ENCODE measurements around the gene DRAP1.

The DRAP1 gene

DNA sequence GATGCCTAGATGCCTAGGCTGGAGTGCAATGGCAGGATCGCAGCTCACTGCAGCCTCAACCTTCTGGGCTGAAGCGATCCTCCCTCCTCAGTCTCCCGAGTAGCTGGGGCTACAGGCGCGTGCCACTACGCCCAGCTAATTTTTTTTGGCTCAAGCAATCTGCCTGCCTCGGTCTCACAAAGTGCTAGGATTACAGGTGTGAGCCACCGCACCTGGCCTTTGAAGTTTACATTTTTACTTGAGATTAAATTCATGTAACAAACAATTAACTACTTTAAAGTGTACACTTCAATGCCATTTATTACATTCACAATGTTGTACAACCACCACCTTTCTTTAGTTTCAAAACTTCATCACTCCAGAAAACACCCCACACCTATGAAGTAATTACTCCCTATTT is 15.5 kb upstream of the DRAP1 start:
- no peak for DNase-seq (ENCODE audit: low spot score)

DNA sequence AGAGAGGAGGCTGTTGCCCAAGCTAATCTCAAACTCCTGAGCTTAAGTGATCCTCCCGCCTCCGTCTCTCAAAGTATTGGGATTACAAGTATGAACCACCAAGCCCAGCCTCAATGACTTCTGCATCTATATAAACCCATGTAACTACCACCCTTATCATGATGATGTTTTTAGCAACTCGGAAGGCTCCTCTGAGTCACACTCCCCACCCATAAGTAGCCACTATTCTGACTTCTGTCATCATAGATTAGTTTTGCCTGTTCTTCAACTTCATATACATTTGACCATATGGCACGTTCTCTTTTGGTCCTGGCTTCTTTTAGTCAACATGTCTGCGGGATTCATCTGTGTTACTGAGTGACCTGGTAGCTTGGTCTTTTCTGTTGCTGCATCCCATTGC is 12.6 kb upstream of the DRAP1 start:
- DNase-seq (ENCODE audit: low spot score), result no peak

DNA sequence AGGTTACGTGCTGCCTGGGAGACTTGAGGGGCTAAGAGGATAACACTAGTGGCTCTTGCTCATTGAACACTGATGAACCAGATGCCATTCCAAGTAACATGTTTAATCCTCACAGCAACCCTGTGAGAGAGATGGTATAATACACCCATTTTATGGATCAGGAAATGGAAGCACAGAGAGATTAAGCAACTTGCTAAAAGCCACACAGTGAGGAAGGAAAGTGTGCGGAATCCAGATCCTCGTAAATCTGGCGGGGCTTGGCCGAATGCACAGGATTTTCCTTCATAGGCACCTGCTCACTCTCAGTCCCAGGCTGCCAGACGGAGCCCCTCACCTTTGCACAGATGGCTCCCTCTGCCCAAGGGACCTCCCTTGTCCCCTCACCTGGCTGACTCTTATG is 11.3 kb upstream of the DRAP1 start:
- DNase-seq (ENCODE audit: low spot score), result no peak

DNA sequence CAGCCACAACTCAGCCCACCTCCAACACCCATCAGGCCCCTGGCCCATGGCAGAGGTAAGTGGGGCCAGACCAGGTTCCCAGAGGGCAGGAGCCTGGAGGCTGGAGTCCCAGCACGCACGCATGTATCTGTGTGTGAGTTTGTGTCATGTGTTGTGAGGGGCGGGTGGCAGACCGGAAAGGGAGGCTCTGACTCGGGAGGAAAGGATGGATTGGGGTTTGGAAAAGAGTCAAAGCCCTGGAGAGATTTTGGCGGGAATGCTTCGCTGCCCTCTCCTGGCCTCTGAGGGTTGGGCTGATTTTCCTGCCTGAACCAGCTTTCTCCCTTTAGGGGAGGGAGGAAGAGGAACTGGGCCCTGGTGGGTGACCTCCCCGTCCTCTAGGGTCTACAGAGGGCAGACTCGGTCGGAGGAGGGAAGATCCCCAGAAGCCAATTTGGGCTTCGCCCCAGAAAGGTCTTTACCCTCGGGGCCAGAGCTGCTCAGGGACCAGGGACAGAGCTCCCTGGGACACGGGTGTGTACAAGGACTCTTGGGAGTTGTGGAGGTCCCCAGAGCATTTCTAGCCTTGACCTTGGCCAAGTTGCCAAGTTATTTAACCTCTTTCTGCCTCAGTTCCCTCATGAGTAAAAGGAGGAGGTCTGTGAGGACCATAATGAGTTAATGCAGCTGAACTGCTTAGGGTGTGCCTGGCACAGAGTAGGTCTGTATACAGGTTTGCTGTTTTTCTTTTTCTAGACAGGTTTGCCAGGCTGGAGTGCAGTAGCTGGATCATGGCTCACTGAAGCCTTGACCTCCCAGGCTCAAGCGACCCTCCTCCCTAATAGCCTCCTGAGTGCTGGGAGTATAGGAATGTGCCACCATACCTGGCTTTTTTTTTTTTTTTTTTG is 7.3 kb upstream of the DRAP1 start:
- DNase-seq (ENCODE audit: low spot score), result no peak

DNA sequence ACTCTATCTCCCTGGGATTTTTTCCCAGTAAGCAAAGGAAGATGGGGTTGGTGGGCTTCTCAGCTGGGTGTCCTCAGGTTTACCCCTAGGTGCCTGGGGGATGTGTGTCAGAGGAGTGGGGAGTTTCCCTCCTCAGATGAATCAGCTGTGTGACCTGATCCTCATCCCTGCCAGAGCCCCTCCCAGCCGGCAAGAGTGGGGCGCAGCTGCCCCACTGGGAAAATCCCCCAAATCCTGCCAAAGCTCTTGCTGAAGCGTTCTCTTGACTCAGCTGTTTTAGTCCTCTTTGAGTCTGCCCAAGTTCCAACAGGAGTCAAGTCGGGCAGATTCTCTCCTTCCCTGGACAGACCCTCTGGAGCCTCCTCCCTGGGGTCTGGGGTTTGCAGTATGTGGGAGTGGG is 6.4 kb upstream of the DRAP1 start:
- no peak for DNase-seq (ENCODE audit: low spot score)

- no peak for DNase-seq (ENCODE audit: low spot score)
Observed at GRCh38 chr11:65915101-65915820, 4.0 kb upstream of the DRAP1 start.

DNA sequence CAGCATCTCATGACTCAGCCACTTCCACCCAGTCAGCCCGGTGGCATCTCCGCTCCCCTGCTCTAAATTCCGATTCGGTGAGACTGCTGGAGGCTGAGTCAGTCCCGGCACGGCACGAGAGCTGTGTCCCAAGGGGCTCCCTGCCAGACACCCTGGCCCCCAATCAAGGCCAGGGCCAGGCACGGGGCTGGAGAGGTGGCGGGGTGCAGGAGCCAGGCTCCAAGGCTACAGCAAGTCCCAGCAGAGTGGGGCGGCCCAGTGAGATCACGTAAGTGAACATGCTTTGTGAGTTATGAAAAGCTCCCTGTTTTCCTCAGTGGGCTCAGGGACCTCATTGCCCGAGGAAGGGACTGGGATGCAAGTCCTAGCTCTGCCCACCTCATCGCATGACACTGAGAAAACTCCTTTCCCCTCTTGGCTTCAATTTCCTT is 3.4 kb upstream of the DRAP1 start:
- DNase-seq (ENCODE audit: low spot score), result no peak

DNA sequence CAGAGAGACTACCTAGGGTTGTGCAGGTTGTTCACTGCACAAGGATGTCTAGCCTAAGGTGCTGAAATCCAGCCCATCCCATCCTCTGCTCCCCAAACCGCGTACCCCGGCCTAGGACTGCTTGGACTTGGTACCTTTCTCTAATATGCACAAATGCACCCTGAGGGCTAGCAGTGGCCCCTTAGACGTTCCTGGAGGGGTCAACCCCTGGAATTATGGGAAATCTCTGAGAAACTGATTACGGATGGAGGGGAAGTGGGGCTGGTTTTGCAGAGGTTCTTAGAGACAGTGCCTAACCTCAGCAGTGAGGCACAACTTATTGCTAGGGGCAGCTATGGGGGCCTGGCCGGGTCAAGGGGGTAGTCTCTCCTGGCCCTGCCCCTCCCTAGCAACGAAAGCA is 2.8 kb upstream of the DRAP1 start:
- DNase-seq (ENCODE audit: low spot score), result no peak

GRCh38 chr11:65917077-65917433 is 2.2 kb upstream of the DRAP1 start:
- no peak for DNase-seq (ENCODE audit: low spot score)

DNA sequence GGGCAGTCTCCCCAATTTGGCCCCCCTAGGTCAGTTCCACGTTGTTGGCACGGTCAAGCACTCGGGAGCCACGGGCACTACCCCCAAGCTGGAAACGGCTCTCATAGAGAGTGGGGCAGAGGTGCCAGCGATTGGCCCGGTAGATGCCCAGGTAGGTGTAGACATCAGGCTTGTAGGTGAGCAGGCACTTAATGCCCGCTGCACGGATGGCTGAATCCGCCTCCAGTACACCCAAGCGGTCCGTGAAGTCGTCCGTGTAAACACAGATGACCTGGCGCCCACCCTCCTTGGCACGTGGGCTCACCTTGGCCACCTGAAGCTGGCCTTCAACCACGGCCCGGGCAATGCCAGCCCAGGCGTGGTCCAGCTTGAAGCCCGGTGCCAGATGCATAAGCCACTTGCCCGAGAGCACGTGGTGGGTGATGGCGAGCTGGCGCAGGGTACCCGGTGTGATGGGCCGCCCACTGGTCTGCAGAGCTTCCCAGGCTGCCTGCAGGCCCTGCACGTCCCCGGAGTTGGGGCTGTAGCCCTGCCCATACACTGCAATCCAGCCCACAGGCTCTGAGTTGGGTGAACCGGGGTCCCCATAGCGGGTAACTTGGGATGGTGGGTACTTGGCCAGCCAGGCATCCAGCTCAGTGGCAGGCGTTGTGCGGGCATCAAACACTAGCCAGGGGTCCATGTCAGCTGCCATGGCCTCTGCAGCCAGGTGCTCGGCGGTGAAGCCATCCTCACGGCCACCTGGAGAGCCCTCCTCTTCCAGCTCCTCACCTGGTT is 1.6 kb upstream of the DRAP1 start:
- no peak for DNase-seq (ENCODE audit: low spot score)

- no peak for DNase-seq (ENCODE audit: low spot score)
Observed at GRCh38 chr11:65918211-65919140, 750 bp upstream of the DRAP1 start, which contains the start of gene C11orf68. TSS of gene C11orf68 (minus strand) at chr11:65919062. CDS start at chr11:65919031, 31 bp downstream.

- DNase-seq (ENCODE audit: low spot score), result peak; percentile 47
Observed at GRCh38 chr11:65919573-65920371, 546 bp downstream of the DRAP1 start.

- DNase-seq (ENCODE audit: low spot score), result no peak
Observed at GRCh38 chr11:65920372-65920802, 1.2 kb downstream of the DRAP1 start.

- no peak for DNase-seq (ENCODE audit: low spot score)
Observed at GRCh38 chr11:65921033-65921555, 1.9 kb downstream of the DRAP1 start.

- DNase-seq (ENCODE audit: low spot score), result no peak
Observed at GRCh38 chr11:65921876-65922275, 2.6 kb downstream of the DRAP1 start.

DNA sequence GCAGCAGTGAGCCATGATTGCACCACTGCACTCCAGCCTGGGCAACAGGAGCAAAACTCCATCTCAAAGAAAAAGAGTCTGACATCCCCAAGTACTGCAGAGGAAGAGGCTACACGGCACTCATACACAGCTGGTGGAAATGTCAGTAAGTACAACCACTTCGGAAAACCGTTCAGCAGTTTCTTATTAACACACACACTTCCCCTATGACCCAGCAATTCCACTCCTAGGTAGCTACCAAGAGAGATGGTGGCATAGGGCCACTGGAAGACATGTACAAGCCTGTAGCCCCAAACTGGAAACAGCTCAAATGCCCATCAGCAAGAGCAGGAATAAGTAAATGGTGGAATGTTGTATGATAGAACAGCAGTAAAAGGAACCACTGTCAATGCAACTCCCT is 3.3 kb downstream of the DRAP1 start:
- no peak for DNase-seq (ENCODE audit: low spot score)

GRCh38 chr11:65925397-65925796 is 6.2 kb downstream of the DRAP1 start:
- DNase-seq (ENCODE audit: low spot score), result no peak

DNA sequence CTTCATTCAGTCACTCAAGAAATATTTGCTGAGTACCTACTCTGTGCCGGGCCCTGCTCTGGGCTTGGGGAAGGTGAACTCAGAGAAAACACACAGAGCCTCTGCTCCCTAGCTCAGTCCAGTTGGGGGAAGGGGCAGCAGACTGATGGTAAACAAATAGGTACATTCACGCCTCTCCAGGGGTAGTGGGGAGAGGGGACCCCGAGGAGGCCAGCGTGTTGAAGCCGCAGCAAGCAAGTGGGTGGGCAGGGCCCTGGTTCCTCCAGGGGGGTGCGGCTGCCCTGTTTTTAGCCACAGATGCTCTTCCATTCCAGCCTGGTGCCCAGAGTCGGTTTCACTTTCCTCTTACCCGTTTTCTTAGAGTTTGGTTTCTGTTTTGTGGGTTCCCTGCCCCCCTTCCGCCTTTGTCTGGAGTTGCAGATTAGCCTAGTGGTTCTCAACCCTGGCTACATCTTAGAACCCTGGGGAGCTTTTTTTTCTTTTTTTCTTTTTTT is 8.7 kb downstream of the DRAP1 start:
- peak; percentile 87 for DNase-seq (ENCODE audit: low spot score)

- DNase-seq (ENCODE audit: low spot score), result no peak
Observed at GRCh38 chr11:65928667-65929066, 9.4 kb downstream of the DRAP1 start.

All from CD4-positive, alpha-beta T cell treated with Interleukin-15 for 4 hours (primary cell).